Epithelial cell of esophagus (primary cell): ENCODE measurements around the gene LYSET.
"Not testable (repeated sequence)": the region's sequence is repeated elsewhere in the genome, so short reads cannot be mapped to it uniquely, and the experiment has no call there.

Source experiments
- DNase-seq: peaks from one replicate; pipeline ENCODE4 v3.0.0; 2010; ENCODE audit warnings: low read depth
- H3K4me3 ChIP-seq: 2 replicates; pipeline ENCODE4 v1.5.1; 2011; ENCODE audit warnings: mild to moderate bottlenecking, low read length, control low read depth
- TF ChIP-seq, protein P1 (sequence below): IDR thresholded peaks from 2 replicates; pipeline ENCODE4 v1.5.1; 2011; ENCODE audit warnings: low read depth, mild to moderate bottlenecking, low read length, control low read depth, inconsistent platforms; ENCODE audit not compliant: insufficient read depth; ENCODE audit errors: missing control alignments

LYSET gene

GRCh38 chr14:93231129-93231979 is 46.2 kb downstream of the LYSET start:
- peak; percentile 50 for DNase-seq
- TF ChIP-seq, protein P1, sequence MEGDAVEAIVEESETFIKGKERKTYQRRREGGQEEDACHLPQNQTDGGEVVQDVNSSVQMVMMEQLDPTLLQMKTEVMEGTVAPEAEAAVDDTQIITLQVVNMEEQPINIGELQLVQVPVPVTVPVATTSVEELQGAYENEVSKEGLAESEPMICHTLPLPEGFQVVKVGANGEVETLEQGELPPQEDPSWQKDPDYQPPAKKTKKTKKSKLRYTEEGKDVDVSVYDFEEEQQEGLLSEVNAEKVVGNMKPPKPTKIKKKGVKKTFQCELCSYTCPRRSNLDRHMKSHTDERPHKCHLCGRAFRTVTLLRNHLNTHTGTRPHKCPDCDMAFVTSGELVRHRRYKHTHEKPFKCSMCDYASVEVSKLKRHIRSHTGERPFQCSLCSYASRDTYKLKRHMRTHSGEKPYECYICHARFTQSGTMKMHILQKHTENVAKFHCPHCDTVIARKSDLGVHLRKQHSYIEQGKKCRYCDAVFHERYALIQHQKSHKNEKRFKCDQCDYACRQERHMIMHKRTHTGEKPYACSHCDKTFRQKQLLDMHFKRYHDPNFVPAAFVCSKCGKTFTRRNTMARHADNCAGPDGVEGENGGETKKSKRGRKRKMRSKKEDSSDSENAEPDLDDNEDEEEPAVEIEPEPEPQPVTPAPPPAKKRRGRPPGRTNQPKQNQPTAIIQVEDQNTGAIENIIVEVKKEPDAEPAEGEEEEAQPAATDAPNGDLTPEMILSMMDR: no peak
- peak overlapping the region; percentile 53 for H3K4me3 ChIP-seq

DNA sequence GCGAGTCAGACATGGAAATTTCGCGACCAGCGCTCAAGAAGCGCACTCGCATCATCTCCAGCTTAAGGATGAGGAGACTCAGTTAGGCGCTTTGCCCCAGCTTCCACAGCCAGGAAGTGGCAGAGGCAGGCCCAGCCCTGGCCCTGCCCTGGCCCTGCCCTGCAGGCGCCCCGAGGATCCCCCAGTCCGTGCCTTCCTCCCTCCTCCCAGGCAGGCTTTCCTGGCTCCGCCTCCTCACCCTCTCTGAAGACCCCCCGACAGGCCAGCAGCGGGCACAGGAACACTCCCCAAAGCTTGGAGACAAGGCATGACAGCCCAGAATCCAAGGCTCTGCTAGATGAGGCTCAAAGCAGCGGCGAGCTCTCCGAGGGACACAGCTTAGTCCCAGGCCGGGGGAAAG is 47.0 kb downstream of the LYSET start:
- TF ChIP-seq, protein P1: no peak
- no peak for DNase-seq
- H3K4me3 ChIP-seq: no peak overlapping the region

- not testable (repeated sequence) for DNase-seq, H3K4me3 ChIP-seq
Observed at GRCh38 chr14:93233078-93233477, 48.0 kb downstream of the LYSET start.

DNA sequence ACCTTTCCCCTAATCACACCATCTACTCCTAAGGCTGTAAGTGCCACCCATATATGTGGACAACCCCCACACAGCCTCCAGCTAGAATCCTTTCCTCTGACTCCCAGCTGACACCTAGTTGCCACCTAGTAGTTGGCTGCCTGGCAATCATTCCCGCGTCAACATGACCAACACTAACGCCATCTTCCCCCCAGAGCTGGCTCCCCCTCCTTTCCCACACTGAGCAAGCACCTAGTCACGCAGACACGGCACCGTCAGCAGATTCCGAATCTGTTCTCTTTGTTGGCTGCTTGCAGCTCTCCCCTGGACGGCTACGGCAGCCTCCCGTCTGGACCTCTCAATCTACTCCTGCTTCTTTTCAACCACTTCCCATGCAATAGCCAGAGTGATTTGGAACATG is 49.7 kb downstream of the LYSET start:
- TF ChIP-seq, protein P1: no peak
- no peak overlapping the region for H3K4me3 ChIP-seq
- peak; percentile 96 for DNase-seq
